NCI-H1694 (cell line): ENCODE measurements around the gene TERT.

Experiments
- DNase-seq: peaks from one replicate; lab custom pipeline; 2025; lab: John Stamatoyannopoulos, UW

TERT gene

DNA sequence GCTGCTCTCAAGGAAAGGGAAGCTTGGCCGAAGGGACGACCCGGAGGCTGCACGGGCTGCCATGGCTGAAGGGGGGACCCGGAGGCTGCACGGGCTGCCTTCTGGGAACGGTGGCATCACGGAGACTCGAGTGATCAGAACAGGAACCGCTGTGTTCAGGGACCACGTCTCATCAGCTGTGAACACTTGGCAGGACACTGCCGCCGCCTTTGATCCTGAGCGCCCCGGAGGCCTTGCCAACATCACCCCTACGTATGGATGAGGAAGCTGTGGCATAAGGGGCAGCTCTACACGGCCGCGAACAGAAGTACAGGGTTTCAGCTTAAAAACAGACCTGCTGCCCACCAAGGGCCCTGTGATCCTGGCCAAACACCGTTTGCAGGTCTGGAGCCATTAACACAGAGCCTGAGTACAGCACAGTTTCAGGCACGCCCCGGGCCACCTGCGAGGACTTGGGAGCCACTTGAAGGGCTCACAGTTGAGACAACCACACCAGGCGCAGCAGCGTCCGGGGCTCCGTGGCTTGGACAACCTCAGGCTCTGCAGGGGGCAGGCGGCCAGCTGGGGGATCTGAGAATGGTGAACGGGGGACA, 23.9 kb upstream of the TERT start:
- DNase-seq, result no peak

DNA sequence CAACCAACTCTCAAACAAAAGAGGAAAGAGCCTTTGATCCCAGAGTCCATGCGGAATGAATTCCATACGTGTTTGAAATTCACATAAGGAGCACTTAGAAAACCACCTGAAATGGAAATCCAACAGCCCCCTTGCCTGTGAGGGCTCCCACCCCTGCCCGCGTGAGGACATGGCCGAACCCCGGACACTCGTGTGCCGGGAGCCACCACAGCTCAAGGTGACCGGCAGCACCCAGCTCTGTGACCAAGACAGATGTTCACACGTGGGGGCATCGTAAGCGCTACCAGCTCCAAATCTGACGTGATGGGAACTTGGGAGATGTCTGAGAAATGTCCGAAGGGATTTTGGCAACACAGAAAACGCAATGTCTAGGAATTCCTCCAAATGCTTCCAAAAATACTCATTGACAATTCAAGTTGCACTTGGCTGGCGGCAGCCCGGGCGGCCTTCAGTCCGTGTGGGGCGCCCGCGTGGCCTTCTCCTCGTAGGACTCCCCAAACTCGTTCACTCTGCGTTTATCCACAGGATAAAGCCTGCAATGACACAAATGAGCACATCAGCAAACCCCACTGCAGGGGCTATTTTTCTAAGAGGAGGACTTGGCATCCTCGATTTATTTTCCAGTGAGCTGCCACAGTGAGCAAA, 23.2 kb upstream of the TERT start:
- DNase-seq, result no peak

DNA sequence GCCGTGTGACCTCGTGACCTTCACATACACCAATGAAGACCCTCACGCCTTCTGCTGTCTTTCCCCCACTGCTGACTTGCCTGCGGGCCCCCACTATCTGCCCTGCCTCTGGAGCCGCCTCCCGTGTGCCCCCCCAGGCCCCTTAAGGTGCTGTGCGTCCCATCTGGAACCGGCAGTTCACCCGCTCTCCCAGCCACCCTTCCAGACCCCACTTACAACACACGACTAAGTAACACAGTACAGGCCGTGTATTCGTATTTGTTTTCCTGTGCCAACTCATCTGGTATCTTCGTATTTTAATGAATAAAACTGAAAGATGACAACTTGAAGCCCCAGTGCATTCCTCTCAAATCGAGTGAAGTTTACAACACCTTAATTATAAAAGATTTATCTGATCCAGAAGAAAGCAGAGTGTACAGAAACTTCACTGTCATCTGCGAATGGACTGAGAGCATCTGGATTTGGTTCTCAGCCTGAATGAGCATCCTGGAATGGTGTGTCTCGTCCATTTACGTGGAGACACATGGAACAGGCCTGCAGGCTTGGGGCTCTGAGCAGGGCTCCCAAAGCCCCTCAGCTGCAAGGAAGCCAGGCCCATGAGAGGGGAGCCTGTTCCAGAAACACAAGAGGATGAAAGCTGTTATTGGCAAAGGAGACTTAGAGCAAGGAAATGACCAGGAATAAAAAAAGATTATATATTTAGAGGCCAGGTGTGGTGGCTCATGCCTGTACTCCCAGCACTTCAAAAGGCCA, 21.9 kb upstream of the TERT start:
- no peak for DNase-seq

DNA sequence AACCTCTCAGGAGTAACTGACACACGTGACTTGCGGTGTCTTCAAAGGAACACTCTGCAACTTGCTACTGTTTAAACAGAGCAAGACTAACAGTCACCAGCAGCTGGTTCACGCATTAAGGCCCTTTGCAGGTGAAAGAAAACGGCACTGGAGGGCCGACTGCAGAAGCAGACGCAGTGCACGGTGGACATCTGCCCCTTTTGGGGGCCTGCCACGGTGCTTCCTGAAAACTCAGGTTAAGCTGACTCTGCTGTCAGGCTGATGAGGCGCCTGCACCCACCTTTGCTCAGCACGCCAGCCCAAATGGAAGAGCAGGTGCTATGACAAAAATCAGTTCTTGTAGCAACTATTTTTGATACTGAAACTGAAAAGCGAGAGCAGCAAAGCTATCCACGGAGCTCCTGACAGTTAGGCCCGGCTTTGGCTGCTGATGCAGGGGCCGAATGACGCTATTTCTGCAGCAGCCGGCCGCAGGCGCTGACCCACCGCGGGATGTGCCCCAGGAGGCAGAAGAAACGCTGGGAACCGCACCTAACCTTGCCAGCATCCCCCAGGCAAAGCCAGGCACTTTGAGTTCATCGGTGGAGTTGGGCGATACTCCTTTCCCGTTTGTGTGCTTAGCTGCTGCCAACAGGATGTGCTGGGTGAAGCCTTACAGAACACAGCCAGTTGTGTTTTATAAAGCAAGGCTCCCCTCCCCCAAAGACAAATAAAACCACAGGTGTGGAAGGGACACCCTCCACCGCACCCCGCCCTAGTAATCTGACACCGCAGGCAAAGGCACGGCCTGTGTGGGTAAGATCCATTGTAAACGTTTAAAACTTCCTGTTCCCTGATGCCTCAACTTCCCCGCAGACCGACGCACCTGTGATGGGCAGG, 21.1 kb upstream of the TERT start:
- DNase-seq, result no peak

DNA sequence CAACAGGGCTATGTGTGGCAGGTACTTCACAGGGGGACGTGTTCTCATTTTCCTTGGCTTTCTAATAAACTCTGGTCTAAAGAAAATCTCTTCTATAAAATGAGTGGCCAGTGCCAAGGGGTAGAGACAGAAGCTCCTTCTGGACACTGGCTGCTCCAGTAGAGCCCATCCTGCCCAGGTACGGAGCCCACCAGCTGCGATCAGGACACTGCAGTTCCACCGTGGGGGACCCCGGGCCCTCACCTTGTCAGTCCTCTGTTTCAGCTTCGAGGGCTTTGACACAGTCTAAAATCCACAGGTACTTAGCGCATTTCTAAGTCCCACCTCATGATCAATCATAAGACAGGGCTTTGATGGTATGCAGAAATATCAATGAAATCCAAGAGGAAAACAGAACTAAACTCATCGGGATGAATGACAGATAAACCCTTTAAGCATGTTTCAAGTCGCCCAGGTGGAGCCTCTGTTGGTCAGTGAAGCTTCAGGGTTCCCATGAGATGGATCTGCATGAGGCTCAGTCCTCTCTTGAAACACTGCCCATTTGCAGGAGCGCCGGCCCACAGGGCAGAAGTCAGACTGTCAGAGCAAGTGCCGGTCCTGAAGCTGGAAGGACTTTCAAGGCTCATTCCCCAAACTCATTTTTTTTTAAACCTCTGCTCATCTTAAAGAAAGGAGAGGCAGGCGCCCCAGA, 20.3 kb upstream of the TERT start:
- DNase-seq, result no peak

DNA sequence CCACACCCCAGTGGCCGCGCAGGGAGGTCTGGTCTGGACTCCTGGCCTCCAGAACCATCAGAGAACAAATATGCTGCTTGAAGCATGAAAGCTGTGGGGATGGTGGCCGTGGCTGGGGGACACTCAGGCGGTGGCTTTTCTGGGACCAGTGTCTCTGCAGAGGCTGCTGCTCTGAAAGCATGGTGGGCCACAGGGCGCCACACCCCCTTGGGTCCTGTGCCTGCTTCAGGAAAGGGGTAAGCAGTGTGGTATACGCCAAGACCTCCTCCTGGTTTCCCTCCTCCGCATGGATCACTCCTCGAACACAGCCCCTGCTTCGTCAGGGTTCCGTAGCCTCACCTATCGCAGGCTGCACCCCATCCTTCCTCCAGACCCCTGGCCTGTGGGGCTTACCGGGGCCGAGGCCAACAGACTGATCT, 19.7 kb upstream of the TERT start:
- DNase-seq, result no peak

DNA sequence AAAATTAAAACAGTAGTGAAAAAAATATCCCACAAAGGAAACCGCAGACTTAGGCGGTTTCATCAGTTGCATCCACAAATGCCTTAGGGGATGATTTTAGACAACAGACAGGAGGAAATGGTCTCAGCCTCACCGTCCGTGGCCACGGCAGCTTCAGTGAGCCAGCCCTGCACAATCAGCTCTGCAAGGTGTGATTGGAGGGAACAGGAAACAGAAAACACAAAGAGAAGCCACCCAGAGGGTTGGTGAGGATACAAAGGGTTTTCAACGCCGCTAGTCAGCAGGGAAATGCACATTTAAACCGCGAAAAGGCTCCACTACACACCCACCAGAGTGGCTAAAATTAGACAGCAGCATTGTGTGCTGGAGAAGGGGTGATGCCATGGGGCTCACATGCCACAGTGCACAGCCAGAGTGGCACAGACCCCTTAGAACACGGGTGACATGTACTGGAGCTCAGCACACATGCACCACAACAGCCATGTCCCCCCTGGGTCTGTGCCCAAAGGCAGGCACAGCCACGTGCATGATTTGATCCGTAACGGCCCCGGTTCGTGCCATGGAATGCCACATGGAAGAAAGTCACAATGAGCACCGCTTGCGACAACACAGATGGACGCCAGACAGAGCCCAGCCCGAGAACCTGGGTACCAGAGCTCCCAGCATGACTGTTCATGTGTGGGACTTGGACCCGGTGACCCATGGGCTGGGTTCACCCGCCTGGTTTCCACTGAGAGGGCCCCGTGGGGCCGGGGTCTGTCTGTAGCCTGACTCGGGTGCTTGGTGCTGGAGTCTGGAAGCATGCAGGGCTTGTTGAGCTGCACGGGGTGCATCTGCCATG, 18.3 kb upstream of the TERT start:
- no peak for DNase-seq

DNA sequence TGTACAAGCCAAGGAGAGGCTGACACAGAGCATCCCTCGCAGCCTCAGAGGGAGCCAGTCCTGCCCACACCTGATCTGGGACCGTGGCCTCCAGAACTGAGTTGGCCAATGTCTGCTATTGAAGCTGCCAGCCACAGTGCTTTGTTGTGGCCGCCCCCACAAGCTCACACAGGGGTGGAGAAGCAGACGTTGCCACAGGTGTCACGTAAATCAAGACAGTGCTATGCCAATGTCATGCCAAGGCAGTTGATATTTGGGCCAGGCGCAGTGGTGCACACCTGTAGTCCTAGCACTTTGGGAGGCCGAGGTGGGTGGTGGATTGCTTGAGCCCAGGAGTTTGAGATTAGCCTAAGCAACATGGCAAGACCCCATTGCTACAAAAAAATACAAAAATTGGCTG, 17.3 kb upstream of the TERT start:
- no peak for DNase-seq

DNA sequence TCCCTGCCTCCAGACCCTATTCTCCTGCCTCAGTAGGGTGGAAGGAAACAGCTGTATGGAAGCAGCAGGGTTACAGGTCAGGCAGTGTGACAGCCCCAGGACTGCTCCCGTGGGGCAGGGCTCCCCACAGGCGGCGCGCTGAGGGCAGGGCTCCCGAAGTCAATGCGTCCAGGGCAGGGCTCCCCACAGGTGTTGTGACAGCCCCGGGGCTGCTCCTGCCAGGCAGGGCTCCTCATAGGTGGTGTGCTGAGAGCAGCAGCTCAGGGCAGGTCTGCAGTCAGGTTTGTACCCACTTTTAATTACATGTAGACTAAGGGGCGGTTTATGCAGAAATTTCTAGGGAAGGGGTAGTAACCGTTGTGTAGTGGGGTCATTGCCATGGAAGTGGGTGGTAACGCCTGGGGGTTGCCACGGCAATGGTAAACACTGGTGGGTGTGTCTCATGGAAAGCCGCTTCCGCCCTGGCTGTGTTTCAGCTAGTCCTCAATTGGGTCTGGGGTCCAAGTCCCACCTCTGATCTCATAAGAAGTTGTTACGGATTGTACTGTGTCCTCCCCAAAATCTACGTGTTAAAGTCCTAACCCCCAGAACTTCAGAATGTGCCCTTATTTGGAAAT, 16.7 kb upstream of the TERT start:
- no peak for DNase-seq

DNA sequence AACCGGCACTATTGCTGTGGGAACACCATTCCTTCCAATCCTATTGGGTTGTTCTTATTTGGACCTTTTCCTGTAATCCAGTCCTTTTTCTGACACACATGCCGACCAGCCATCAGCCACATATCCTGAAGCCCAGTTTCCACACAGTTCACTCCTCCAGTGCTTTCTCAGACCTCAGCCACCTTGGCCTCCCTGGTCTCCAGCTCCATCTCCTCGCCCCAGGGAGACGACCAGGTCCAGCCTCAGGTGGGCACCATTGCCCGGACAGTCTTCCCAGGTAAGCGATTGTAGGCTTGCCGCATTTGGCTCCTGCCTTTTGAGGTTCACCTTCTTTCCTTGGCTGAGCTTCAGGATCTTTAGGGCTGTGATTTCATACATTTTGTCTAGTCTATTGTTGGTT, 15.2 kb upstream of the TERT start:
- DNase-seq, result no peak

DNA sequence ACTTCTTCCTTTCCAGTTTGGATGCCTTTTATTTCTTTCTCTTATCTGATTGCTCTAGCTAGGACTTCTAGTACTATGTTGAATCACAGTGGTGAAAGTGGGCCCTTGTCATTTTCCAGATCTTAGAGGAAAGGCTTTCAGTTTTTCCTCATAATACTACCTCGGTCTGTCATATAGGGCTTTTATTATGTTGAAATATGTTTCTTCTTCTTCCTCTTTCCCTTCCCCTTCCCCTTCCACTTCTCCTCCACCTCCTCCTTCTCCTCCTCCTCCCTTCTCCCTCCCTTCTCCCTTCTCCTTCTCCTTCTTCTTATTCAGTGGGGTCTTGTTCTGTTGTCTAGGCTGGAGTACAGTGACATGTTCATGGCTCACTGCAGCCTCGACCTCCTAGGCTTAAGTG, 9.2 kb upstream of the TERT start:
- no peak for DNase-seq

DNA sequence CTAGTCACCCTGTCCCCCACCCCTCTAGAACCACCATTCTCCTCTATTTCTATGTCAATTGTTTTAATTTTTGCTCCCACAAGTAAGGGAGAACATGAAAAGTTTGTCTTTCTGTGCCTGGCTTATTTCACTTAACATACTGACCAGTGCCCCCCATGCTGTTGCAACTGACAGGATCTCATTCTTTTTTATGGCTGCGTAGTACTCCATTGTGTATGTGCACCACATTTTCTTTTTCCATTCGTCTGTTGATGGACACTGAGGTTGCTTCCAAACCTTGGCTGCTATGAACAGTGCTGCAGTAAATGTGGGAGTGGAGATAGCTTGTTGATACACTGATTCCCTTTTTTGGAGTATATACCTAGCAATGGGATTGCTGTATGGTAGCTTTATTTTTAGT, 7.4 kb upstream of the TERT start:
- no peak for DNase-seq

DNA sequence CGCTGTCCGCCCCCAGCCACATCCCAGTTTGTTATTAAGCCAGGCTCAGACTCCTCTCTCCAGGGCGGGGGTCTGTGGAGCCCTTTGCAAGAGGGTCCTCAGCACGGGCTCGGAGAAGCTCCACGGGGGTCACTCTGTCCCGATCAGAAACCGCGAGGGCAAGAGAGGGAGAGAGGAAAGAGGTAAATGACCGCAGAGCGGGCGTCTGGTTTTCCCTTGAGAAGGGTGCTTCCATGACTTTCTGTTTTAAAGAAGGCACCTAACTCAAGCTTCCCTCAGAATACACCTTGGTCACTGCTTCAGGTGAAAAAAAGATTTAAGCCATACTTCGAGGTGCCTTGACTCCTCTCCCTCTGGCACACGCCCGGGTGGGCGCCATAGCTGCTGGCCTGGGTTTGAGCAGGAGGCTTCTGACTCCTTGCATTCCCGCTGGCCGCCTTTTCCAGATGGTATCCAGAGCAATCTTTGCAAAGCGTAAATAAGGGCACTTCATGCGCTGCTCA, 5.8 kb upstream of the TERT start:
- DNase-seq, result no peak

DNA sequence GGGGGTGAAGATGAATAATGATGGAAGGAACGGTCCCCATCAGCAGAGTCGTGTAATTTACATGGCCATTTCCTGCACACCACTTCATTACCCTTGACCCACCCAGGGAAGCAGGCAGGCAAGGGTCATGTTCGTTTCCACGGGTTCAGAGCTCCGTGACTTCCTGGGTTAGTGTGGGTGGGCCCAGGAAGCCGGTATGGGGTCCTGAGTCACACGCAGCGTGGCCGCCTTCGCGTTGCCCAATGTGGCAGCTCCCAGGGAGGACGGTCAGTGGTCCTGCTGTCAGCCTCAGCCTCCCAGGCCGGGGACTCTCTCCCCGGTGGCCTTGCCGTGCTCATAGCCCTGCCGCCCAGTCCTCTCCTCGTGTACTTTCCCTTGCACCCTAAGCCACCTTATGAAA, 5.1 kb upstream of the TERT start:
- no peak for DNase-seq

DNA sequence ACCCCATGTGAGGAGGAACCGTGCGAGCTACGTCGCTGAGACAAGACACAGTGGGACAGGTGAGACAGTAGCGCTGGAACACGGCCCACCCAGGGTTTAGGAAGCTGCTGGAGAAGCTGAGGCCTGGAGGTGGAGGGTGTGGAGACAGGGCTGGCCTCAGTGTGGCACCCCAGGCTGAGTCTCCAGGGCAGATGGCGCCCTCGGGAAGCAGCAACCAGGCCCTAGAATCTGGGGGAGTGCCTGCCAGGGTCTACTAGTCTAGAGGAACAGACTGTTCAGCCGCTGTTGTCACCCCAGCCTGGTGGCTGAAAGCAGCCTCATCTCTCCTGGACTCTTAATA, 4.6 kb upstream of the TERT start:
- DNase-seq, result no peak

DNA sequence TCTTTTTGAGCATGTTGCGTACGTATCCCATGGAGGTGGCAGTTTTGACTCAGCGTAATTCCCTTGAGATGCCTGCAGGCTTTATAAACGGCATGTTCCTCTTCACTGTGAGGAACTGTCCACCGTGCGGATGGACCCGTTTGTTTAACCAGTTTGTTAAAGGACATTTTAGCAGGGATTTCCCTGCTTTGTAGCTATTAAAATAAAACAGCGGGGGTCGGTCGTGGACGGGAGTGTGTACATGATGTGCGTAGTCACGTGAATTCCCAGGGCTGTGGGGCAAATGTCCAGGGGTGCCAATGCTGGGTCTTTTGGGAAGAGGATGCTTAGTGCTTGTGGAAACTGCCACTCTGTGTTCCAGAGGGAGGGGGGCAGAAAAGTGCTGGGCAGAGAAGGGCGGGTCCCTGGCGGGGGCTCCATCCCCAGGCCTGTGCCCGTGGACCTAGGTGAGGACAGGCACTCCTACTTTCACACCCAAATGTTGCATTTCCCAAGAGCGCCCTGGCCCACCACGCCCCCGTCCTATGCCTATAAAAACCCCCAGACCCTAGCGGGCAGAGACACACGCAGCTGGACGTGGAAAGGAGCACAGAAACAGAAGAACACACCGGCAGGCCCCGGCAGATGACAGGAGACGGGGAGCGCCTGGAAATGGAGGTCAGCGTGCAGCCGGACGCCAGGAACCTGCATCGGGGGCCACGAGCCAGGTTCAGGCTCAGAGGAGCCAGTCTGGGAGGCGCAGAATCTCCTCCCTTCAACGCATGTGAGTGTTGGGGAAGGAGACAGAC, 4.0 kb upstream of the TERT start:
- DNase-seq, result no peak

DNA sequence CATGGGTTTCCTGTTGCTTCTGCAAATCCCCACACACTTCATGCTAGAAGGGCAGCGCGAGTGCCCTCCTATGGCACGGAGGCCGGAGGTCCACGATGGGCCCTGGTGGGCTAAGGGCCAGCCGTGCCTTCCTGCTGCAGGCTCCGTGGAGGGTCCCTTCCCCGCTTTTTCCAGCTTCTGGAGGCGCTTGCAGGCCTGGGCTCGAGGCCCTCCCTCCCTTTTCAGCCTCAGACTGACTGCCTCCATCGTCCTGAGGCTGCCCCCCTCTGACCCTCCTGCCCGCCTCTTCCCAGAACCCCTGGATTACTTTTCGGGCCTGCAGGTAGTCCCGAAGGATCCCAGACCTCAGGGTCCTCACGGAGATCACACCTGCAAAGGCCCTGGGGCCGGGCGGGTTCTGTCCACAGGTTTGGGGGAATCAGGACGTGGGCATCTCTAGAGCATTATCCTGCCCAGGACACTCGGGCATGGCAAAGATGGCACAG, 3.2 kb upstream of the TERT start:
- no peak for DNase-seq

DNA sequence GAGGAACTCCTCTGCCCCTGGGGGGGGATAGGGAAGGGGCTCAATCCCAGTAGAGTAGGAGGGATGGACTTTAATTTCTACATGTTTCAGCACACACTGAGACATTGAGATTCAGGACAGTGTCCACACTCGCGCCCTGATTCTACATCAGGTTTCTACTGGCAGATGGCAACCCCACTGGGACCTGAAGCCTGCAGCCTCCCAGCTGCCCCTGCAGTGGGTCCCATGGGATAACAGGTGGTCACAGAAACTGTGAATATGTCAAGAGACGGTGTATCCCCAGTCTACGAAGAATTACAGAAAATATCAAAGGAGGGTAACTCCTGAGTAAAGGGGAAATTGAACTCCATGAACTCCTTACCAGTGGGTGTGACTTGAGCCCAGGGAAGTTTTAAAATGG, 2.4 kb upstream of the TERT start:
- no peak for DNase-seq

DNA sequence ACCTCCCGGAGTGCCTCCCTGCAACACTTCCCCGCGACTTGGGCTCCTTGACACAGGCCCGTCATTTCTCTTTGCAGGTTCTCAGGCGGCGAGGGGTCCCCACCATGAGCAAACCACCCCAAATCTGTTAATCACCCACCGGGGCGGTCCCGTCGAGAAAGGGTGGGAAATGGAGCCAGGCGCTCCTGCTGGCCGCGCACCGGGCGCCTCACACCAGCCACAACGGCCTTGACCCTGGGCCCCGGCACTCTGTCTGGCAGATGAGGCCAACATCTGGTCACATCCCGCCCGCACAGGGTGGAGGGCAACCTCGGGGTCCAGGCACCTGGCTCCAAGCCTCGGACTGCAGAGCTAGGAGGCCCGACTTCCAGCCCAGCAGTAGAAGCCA, 776 bp upstream of the TERT start:
- no peak for DNase-seq
